ENCODE results near the gene PHF20.

PHF20 gene

GRCh38 chr20:35939264-35939663 is 167.4 kb downstream of the PHF20 start:
- H3K27ac ChIP-seq: no peak overlapping the region
- no peak for TF ChIP-seq CTCF (conservative IDR thresholded peaks at IDR 0.05)

GRCh38 chr20:35941620-35942019 is 169.8 kb downstream of the PHF20 start:
- no peak overlapping the region for H3K27ac ChIP-seq
- TF ChIP-seq CTCF (conservative IDR thresholded peaks at IDR 0.05): no peak

- no peak overlapping the region for H3K27ac ChIP-seq
- no peak for TF ChIP-seq CTCF (conservative IDR thresholded peaks at IDR 0.05)
Measured at GRCh38 chr20:35942243-35942642, 170.4 kb downstream of the PHF20 start.

- TF ChIP-seq CTCF (conservative IDR thresholded peaks at IDR 0.05): peak; percentile 48
- H3K27ac ChIP-seq: no peak overlapping the region; the same call in 1 of the 2 replicates
Measured at GRCh38 chr20:35947489-35947888, 175.7 kb downstream of the PHF20 start.

- no peak overlapping the region; the same call in 1 of the 2 replicates for H3K27ac ChIP-seq
- no peak for TF ChIP-seq CTCF (conservative IDR thresholded peaks at IDR 0.05)
Measured at GRCh38 chr20:35947907-35948306, 176.1 kb downstream of the PHF20 start.

- TF ChIP-seq CTCF (conservative IDR thresholded peaks at IDR 0.05): no peak
Measured at GRCh38 chr20:35950093-35950492, 178.3 kb downstream of the PHF20 start.

GRCh38 chr20:35952080-35952479 is 180.3 kb downstream of the PHF20 start:
- peak overlapping the region; percentile 100 for H3K27ac ChIP-seq

More at GRCh38 chr20:35950093-35950492, 178.3 kb downstream of the PHF20 start:
- no peak overlapping the region for H3K27ac ChIP-seq

GRCh38 chr20:35952480-35953386 is 180.9 kb downstream of the PHF20 start:
- TF ChIP-seq CTCF (conservative IDR thresholded peaks at IDR 0.05): no peak

More at GRCh38 chr20:35952480-35953386, 180.9 kb downstream of the PHF20 start:
- peak overlapping the region; percentile 100 for H3K27ac ChIP-seq
